ENCODE results near the gene RHOT2. TPM values are rescaled to one million over a fixed set of nuclear protein-coding genes. Genes with fewer than 3 reads are reported as not detected.
A peak's percentile ranks its signal among the peaks of the same experiment; 100 is the strongest.

Gene RHOT2
- total RNA-seq, 1 experiment from 2014 or later, result 66.2 TPM

- H3K27me3 ChIP-seq, result no peaks in the 10 kb centered on the region
- no peak overlapping the region for H3K27ac ChIP-seq
- H3K4me3 ChIP-seq, result no peak overlapping the region
- H3K9me3 ChIP-seq (replicated peaks), result no peaks in the 10 kb centered on the region
- peak; percentile 50 to 57 for DNase-seq
- peaks cover 15% of the 10 kb centered on the region for H3K4me1 ChIP-seq
- H3K36me3 ChIP-seq, result no peaks in the 10 kb centered on the region; the same call in 1 of the 2 replicates
These were observed 38.6 kb upstream of the RHOT2 start for GRCh38 chr16:629185-629832.

DNA sequence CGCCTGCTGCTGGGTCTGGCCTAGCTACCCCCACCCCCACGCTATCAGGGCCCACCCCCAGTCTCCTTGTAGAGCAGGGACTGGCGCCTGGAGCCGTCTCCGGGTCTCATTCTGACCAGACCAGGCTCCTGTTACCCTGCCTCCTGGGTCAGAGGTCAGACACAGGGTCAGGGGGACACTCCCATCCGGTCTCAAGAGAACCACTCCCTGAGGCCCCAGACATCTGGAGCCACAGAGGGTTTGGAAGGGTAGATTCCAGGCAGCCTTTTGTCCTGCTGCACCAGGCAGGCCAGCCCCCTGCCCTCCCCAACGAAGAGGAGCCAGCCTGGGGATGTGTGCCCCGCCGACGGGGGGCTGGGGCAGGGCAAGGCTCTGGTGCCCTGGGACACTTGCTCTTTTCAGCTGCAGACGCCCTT is 38.1 kb upstream of the RHOT2 start:
- no peaks in the 10 kb centered on the region; the same call in 1 of the 2 replicates for H3K36me3 ChIP-seq
- peaks cover 15% of the 10 kb centered on the region for H3K4me1 ChIP-seq
- no peak for DNase-seq
- H3K9me3 ChIP-seq (replicated peaks), result no peaks in the 10 kb centered on the region
- no peaks in the 10 kb centered on the region for H3K27me3 ChIP-seq
- H3K4me3 ChIP-seq, result no peak overlapping the region
- H3K27ac ChIP-seq, result no peak overlapping the region

GRCh38 chr16:630249-630814 is 37.6 kb upstream of the RHOT2 start:
- H3K9me3 ChIP-seq (replicated peaks), result no peaks in the 10 kb centered on the region
- peaks cover 15% of the 10 kb centered on the region for H3K4me1 ChIP-seq
- no peaks in the 10 kb centered on the region for H3K27me3 ChIP-seq
- no peak for DNase-seq
- H3K36me3 ChIP-seq, result no peaks in the 10 kb centered on the region; the same call in 1 of the 2 replicates
- no peak overlapping the region for H3K4me3 ChIP-seq
- no peak overlapping the region for H3K27ac ChIP-seq

GRCh38 chr16:630815-631405 is 37.0 kb upstream of the RHOT2 start, which contains the start of gene WFIKKN1:
TSS of gene WFIKKN1 (plus strand) at chr16:630985. CDS start at chr16:631254, 269 bp downstream.
- Histone ChIP-seq H3K27ac (no peak within 1 kb of the TSS), H3K9me3 (replicated peaks) (no peaks in the 10 kb centered on the region), H3K4me3 (no peak within 1 kb of the TSS), H3K36me3 (no peaks in the 10 kb centered on the region; the same call in 1 of the 2 replicates), H3K4me1 (peaks cover 15% of the 10 kb centered on the region), H3K27me3 (no peaks in the 10 kb centered on the region)
- DNase-seq, result peak in 1 of 2 experiments; percentile 32

DNA sequence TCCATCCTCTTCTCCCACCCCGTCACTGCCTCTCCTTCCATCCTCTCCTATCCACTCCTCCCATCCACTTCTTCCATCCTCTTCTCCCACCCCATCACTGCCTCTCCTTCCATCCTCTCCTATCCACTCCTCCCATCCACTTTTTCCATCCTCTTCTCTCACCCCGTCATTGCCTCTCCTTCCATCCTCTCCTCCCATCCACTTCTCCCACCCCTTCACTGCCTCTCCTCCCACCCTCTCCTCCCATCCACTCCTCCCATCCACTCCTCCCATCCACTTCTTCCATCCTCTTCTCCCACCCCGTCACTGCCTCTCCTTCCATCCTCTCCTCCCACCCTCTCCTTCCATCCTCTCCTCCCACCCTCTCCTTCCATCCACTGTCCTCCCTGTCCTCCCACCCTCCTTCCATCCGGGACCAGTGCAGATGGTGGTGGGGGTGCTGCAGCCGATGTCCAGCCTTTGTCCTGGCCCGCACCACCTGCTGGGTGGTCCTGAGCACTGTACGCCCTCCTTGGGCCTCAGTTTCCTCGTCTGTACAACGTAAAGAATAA is 36.0 kb upstream of the RHOT2 start:
- H3K4me1 ChIP-seq, result peaks cover 15% of the 10 kb centered on the region
- no peaks in the 10 kb centered on the region; the same call in 1 of the 2 replicates for H3K36me3 ChIP-seq
- no peak overlapping the region for H3K4me3 ChIP-seq
- no peak for DNase-seq
- H3K27ac ChIP-seq, result no peak overlapping the region
- no peaks in the 10 kb centered on the region for H3K9me3 ChIP-seq (replicated peaks)
- H3K27me3 ChIP-seq, result no peaks in the 10 kb centered on the region

GRCh38 chr16:632486-633335 is 35.2 kb upstream of the RHOT2 start:
- Histone ChIP-seq H3K27me3 (no peaks in the 10 kb centered on the region), H3K4me3 (no peak overlapping the region), H3K4me1 (peaks cover 15% of the 10 kb centered on the region), H3K9me3 (replicated peaks) (no peaks in the 10 kb centered on the region), H3K36me3 (no peaks in the 10 kb centered on the region), H3K27ac (no peak overlapping the region)
- no peak for DNase-seq

GRCh38 chr16:633336-634050 is 34.4 kb upstream of the RHOT2 start:
- no peaks in the 10 kb centered on the region for H3K27me3 ChIP-seq
- H3K27ac ChIP-seq, result no peak overlapping the region
- H3K36me3 ChIP-seq, result no peaks in the 10 kb centered on the region
- no peak overlapping the region for H3K4me3 ChIP-seq
- no peaks in the 10 kb centered on the region for H3K9me3 ChIP-seq (replicated peaks)
- no peak for DNase-seq
- H3K4me1 ChIP-seq, result peaks cover 19% of the 10 kb centered on the region

DNA sequence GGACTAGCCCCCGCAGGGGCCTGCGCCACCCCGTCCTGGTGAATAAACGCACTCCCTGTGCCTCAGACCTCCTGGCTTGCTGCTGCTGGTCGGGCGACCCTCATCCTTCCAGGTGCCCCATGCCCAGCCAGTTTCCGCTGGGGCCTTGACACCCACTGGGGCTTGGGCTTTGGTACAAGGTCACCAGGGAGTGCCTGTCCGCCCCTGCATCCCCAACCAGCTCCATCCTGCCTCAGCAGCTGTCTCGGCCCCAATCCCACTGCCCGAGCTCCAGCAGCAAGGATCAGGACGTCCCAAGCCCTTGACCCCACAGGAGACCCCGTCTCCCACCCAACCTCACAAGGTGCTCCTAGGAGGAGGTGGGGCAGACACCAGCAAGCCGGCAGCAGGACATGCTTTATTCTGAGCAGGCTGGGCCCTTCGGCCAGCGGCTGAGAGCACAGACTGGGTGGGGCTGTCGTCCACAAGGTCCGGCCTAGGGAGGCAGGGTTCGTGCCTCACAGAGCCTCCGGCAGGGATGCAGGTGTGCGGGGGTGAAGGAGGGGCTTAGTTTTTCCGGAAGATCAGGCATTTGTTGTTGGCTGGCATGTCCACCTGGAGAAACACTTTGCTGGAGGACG is 33.8 kb upstream of the RHOT2 start:
- Histone ChIP-seq H3K9me3 (replicated peaks) (no peaks in the 10 kb centered on the region), H3K27me3 (no peaks in the 10 kb centered on the region), H3K4me3 (no peak overlapping the region), H3K36me3 (no peaks in the 10 kb centered on the region), H3K27ac (no peak overlapping the region), H3K4me1 (peaks cover 16% of the 10 kb centered on the region)
- no peak for DNase-seq

DNA sequence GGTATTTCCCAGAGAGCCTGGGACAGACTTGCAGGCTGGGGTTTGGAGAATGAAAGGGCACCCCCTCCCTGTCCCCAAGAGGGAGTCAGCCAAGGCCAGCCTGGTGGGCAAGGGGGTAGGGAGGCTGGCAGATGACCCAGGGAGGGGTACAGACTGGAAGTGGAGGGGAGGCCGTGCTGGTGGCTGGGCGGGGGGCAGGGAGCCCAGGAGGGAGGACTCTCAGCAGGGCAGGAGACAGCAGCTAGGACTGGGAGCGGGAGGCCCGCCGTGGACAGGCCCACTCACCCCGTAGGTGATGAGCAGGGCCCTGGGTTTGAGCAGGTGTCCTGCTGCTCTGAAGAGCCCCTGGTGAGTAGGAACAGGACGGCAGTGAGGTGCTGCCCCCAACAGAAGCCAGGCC is 32.9 kb upstream of the RHOT2 start:
- Histone ChIP-seq H3K27me3 (no peaks in the 10 kb centered on the region), H3K36me3 (no peaks in the 10 kb centered on the region), H3K4me3 (no peak overlapping the region; the same call in 1 of the 2 replicates), H3K9me3 (replicated peaks) (no peaks in the 10 kb centered on the region), H3K27ac (no peak overlapping the region), H3K4me1 (peaks cover 12% of the 10 kb centered on the region; the same call in 1 of the 2 replicates)
- no peak for DNase-seq

DNA sequence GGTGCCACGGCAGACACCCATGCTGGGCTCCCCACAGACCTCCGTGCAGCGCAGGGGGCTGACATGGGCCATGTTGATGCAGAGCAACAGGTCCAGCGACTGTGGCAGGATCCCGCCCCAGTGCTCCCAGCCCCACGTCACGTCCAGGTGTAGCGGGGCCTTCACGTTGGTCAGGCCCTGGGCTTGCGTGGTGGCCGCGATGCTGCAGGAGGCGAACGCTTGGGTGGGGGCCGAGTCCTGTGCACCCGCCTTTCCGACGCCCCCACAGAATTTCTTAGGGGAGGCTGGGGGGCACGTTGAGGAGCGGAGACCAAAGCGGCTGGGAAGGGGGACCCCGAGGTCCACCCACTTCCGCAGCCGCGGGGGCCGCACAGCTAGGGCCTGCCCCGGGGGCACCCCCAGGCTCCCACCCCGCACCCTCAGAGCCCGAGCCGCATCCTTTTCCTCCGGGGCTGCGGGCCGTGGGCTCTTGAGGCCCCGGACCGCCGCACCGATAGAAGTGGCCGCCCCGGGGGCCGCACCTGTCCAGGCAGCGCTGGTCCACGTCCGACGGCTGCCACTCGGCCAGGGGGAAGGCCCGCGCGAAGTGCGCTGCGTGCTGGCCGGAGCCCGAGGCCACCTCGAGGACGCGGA is 32.2 kb upstream of the RHOT2 start:
- no peaks in the 10 kb centered on the region for H3K27me3 ChIP-seq
- peak overlapping the region; percentile 85 for H3K4me3 ChIP-seq
- H3K27ac ChIP-seq, result peak overlapping the region; percentile 53
- no peaks in the 10 kb centered on the region for H3K36me3 ChIP-seq
- H3K9me3 ChIP-seq (replicated peaks), result no peaks in the 10 kb centered on the region
- no peak for DNase-seq
- peaks cover 9% of the 10 kb centered on the region; the same call in 1 of the 2 replicates for H3K4me1 ChIP-seq

- peak within 1 kb of the TSS; percentile 85 for H3K4me3 ChIP-seq
- peak; percentile 96 for DNase-seq
- H3K4me1 ChIP-seq, result 0 out of 2 replicates have a peak, but pooled peaks cover 4% of the 10 kb centered on the region
These were observed 31.5 kb upstream of the RHOT2 start, which contains the start of gene METTL26 for GRCh38 chr16:636206-637080. TSS of gene METTL26 (minus strand) at chr16:636305. CDS start at chr16:636290, 15 bp downstream.

More at GRCh38 chr16:636206-637080, 31.5 kb upstream of the RHOT2 start, which contains the start of gene METTL26:
- H3K27ac ChIP-seq, result peak within 1 kb of the TSS; percentile 53
- no peaks in the 10 kb centered on the region for H3K9me3 ChIP-seq (replicated peaks)
- H3K27me3 ChIP-seq, result no peaks in the 10 kb centered on the region
- no peaks in the 10 kb centered on the region for H3K36me3 ChIP-seq
